Measurements from ENCODE around the gene TBC1D25.

GRCh38 chrX:48569958-48570357 is 30.4 kb downstream of the TBC1D25 start:
- TF ChIP-seq EZH2 (IDR thresholded peaks at IDR 0.05; ENCODE audit: borderline replicate concordance, low read depth, low read length, severe bottlenecking), result no peak
- TF ChIP-seq CTCF (IDR thresholded peaks at IDR 0.05; ENCODE audit: borderline replicate concordance, extremely low read depth, low read length, poor library complexity, severe bottlenecking), result no peak
